PC-9 (cell line): ENCODE results near the gene ACTA1.

Experiments
- CTCF ChIP-seq: fragments of 200-600 bp; sonication (generic); conservative IDR thresholded peaks from 2 replicates; pipeline ENCODE4 v1.6.1; 2017; ENCODE audit warnings: mixed run types, antibody characterized with exemption, mild to moderate bottlenecking, moderate library complexity
- EZH2 ChIP-seq: fragments of 200-600 bp; sonication (generic); IDR thresholded peaks from 2 replicates; pipeline ENCODE4 v1.8.0; 2017; ENCODE audit warnings: antibody characterized with exemption, low read depth

GRCh38 chr1:229474509-229474908, 40.6 kb upstream of the ACTA1 start:
- TF ChIP-seq CTCF (no peak), EZH2 (no peak)
